CD4-positive, alpha-beta T cell (primary cell): ENCODE measurements around the gene DND1. TPM values are rescaled to one million over a fixed set of nuclear protein-coding genes. Genes with fewer than 3 reads are reported as not detected.
"Not testable (repeated sequence)": the region's sequence is repeated elsewhere in the genome, so short reads cannot be mapped to it uniquely, and the experiment has no call there.

Source experiments
- ATAC-seq: fragments of 200-7000 bp; cut with Tn5 transposase; one replicate; pipeline ENCODE4 v1.10.0; 2022; ENCODE audit warnings: mild to moderate bottlenecking; ENCODE audit not compliant: poor library complexity
- CTCF ChIA-PET: fragments of 350-600 bp; sonication (Branson Sonifier 250); formaldehyde crosslinking; loops from one replicate; lab custom pipeline; 2021; ENCODE audit warnings: antibody characterized with exemption, inconsistent platforms; lab: Charles Lee
- POLR2A ChIA-PET: fragments of 350-600 bp; sonication (Branson Sonifier 250); formaldehyde crosslinking; loops from one replicate; lab custom pipeline; 2021; ENCODE audit warnings: antibody characterized with exemption, inconsistent platforms; lab: Charles Lee
- DNase-seq, 14 experiments: peaks; one replicate each; pipeline ENCODE4 v3.0.0-alpha.2; 2013 to 2020; ENCODE audit warnings: mixed read lengths in 2 of 14
- H3K27ac ChIP-seq, 2 donors: one replicate each; pipeline versions ENCODE4 v1.5.1 to v1.7.0; 2013; ENCODE audit warnings: low read length in 2 of 2, low read depth in 1 of 2, mild to moderate bottlenecking in 1 of 2
- H3K27me3 ChIP-seq, 2 experiments: 1 replicate in 1 of 2; 2 replicates in 1 of 2; pipeline versions ENCODE4 v1.6.1 to v1.7.0; 2013; ENCODE audit warnings: low read length in 2 of 2, control low read depth in 1 of 2, mild to moderate bottlenecking in 1 of 2, moderate library complexity in 1 of 2; ENCODE audit not compliant: insufficient read depth in 2 of 2, control insufficient read depth in 1 of 2
- H3K36me3 ChIP-seq: one replicate; pipeline ENCODE4 v1.6.1; 2013; ENCODE audit warnings: low read length, control low read depth; ENCODE audit not compliant: insufficient read depth
- H3K4me1 ChIP-seq: one replicate; pipeline ENCODE4 v1.6.1; 2013; ENCODE audit warnings: low read length, control low read depth; ENCODE audit not compliant: insufficient read depth
- H3K4me3 ChIP-seq: one replicate; pipeline ENCODE4 v1.5.1; 2013; ENCODE audit warnings: mild to moderate bottlenecking, low read length, moderate library complexity
- H3K9me3 ChIP-seq, 2 experiments: 1 replicate in 1 of 2; 2 replicates in 1 of 2; pipeline versions ENCODE4 v1.6.1 to v1.7.0; 2013; ENCODE audit warnings: low read length in 2 of 2, mild to moderate bottlenecking in 2 of 2, control low read depth in 1 of 2, moderate library complexity in 1 of 2; ENCODE audit not compliant: control insufficient read depth in 1 of 2, insufficient read depth in 1 of 2
- H3K27ac Mint-ChIP-seq: one replicate; pipeline ENCODE4 v1.8.0; 2020; ENCODE audit warnings: mixed read lengths
- H3K27me3 Mint-ChIP-seq: one replicate; pipeline ENCODE4 v1.8.0; 2021; ENCODE audit warnings: mixed read lengths
- H3K36me3 Mint-ChIP-seq: one replicate; pipeline ENCODE4 v1.8.0; 2021; ENCODE audit warnings: low read depth, mixed read lengths
- H3K4me1 Mint-ChIP-seq: one replicate; pipeline ENCODE4 v1.8.0; 2021; ENCODE audit warnings: low read depth, mixed read lengths
- H3K4me3 Mint-ChIP-seq: one replicate; pipeline ENCODE4 v1.8.0; 2020; ENCODE audit warnings: mild to moderate bottlenecking, mixed read lengths
- H3K9me3 Mint-ChIP-seq: one replicate; pipeline ENCODE4 v1.8.0; 2020; ENCODE audit warnings: mixed read lengths
- CTCF ChIP-seq: fragments of 200-600 bp; IDR thresholded peaks from one replicate; pipeline ENCODE4 v1.8.0; 2022; ENCODE audit warnings: antibody characterized with exemption, mild to moderate bottlenecking
- intact Hi-C, 2 experiments: fragments of 100-400 bp; cut with DNase I in 1 of 2; cut with micrococcal nuclease in 1 of 2; formaldehyde crosslinking; loops; one replicate each; pipeline versions ENCODE4 v1.15.1 to v1.9.0; 2023 to 2025; cut with DNase I, micrococcal nuclease
- total RNA-seq, 174 experiments: library from RNA in 2 of 174; stranded (reverse) in 2 of 174; gene quantifications; one replicate each; pipeline ENCODE4 v1.2.3 and lab custom pipeline; 2021 to 2026

DND1 gene
- total RNA-seq, 2 experiments from 2014 or later = 1.9 to 2.1 TPM

- H3K9me3 ChIP-seq = no peaks in the 10 kb centered on the region
- DNase-seq (no peak), ATAC-seq (no peak)
- POLR2A ChIA-PET = interaction anchor here (0.7 to 1.9 kb wide), 3 partner anchors 26 to 144 kb away, joined by 3 to 6 read pairs (median 4); partner anchors contain the start of genes IK, NDUFA2 and ZMAT2
- H3K27me3 Mint-ChIP-seq = no peaks in the 10 kb centered on the region
- peaks cover 79% of the 10 kb centered on the region for H3K36me3 ChIP-seq
- H3K27me3 ChIP-seq = no peaks in the 10 kb centered on the region
- no peaks in the 10 kb centered on the region for H3K9me3 Mint-ChIP-seq
- peaks cover 83% of the 10 kb centered on the region for H3K36me3 Mint-ChIP-seq
- CTCF ChIA-PET = interaction anchor here (1.4 kb wide), 1 partner anchor 15 kb away, joined by 4 read pairs; no protein-coding TSS in a partner anchor
- no peak overlapping the region for H3K4me3 ChIP-seq
- H3K4me1 ChIP-seq = no peaks in the 10 kb centered on the region
- no peak overlapping the region for H3K27ac ChIP-seq
- H3K4me1 Mint-ChIP-seq = no peaks in the 10 kb centered on the region
- H3K4me3 Mint-ChIP-seq = no peak overlapping the region
- peak overlapping the region; percentile 31 for H3K27ac Mint-ChIP-seq
- no peak for TF ChIP-seq CTCF
- intact Hi-C loops = no loop called here
These were observed 835 bp upstream of the DND1 start for GRCh38 chr5:140674211-140674610.

- no peak for ATAC-seq
- Mint-ChIP-seq H3K4me1 (peaks cover 6% of the 10 kb centered on the region), H3K9me3 (no peaks in the 10 kb centered on the region), H3K27ac (no peak overlapping the region), H3K27me3 (no peaks in the 10 kb centered on the region), H3K36me3 (peaks cover 83% of the 10 kb centered on the region), H3K4me3 (no peak overlapping the region)
- TF ChIP-seq CTCF = no peak
- Histone ChIP-seq H3K4me3 (no peak overlapping the region), H3K4me1 (no peaks in the 10 kb centered on the region), H3K27ac (no peak overlapping the region), H3K36me3 (peaks cover 82% of the 10 kb centered on the region), H3K9me3 (no peaks in the 10 kb centered on the region), H3K27me3 (no peaks in the 10 kb centered on the region)
- peak in 4 of 14 experiments; percentile 13 to 46 (median 22) for DNase-seq
- ChIA-PET POLR2A (interaction anchor here (1.4 to 1.8 kb wide), 2 partner anchors 10 to 25 kb away, joined by 3 to 6 read pairs; partner anchors contain the start of genes IK and NDUFA2), CTCF (no interaction called here)
- intact Hi-C loops = no loop called here
These were observed 755 bp downstream of the DND1 start for GRCh38 chr5:140672455-140673186.

DNA sequence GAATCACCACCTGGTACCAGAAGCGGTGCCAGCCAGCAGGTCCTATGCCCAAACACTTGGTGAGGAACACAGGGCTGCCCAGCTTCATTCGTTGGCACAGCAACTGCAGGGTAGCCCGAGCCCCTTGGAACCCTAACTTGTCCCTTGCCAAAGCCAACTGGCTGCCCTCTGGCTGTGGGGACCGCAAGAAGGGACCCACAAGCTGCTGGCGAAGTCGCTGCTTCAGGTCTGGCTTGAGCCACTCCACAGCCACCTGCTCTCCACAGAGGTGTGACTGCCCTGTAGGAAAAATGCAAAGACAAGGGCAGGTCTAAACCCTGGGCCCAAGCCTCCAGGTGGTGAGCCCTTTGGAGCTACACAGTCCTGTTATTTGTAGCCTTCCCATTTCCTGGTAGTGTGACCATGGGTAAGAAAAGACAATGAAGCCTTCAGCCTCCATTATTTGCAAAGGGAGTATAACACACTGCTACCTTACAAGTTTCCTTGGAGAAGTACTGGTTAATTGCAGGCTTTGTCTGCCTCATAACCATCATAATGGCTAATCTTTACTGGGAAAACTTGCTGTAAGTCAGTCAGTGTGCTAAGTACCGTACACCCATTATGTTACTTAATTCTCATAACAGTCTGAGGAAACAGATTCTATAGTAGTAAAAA is 1.8 kb downstream of the DND1 start:
- peaks cover 83% of the 10 kb centered on the region for H3K36me3 Mint-ChIP-seq
- intact Hi-C loops = no loop called here
- H3K9me3 Mint-ChIP-seq = no peaks in the 10 kb centered on the region
- Histone ChIP-seq H3K27me3 (no peaks in the 10 kb centered on the region), H3K27ac (no peak overlapping the region), H3K9me3 (no peaks in the 10 kb centered on the region), H3K4me1 (peaks cover 5% of the 10 kb centered on the region), H3K36me3 (peaks cover 81% of the 10 kb centered on the region), H3K4me3 (no peak overlapping the region)
- peaks cover 16% of the 10 kb centered on the region for H3K4me1 Mint-ChIP-seq
- DNase-seq (no peak), ATAC-seq (no peak)
- H3K27ac Mint-ChIP-seq = no peak overlapping the region
- TF ChIP-seq CTCF = no peak
- no peaks in the 10 kb centered on the region for H3K27me3 Mint-ChIP-seq
- POLR2A ChIA-PET = interaction anchor here (0.6 to 1.2 kb wide), 2 partner anchors 24 to 29 kb away, joined by 3 to 4 read pairs; partner anchors contain the start of genes IK, NDUFA2 and ZMAT2
- H3K4me3 Mint-ChIP-seq = no peak overlapping the region
- CTCF ChIA-PET = no interaction called here

DNA sequence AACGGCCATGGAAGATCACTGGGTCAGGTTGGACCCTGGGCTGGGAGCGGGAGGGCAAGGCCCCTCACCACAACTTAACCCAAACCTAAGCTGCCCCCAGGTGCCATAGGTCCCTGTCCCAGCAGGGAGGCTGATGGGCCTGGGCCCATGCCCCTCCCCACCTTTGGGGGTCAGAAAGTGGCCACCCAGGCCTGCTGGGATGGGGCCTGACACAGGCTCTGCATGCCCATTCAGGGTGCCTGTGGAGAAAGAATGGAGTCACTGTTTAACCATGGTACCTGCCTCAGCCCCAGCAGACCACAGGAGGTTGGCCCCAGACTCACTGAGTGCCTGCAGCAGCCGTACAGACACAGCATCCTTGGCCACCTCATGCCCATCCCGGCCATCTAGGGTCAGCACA is 2.3 kb downstream of the DND1 start:
- H3K27me3 Mint-ChIP-seq, DNase-seq, H3K9me3 Mint-ChIP-seq, H3K4me3 ChIP-seq, CTCF ChIA-PET, H3K27ac ChIP-seq, H3K4me3 Mint-ChIP-seq, H3K9me3 ChIP-seq, H3K27ac Mint-ChIP-seq, ATAC-seq, H3K4me1 ChIP-seq, H3K27me3 ChIP-seq, intact Hi-C loops: not testable (repeated sequence)
- peaks cover 83% of the 10 kb centered on the region for H3K36me3 Mint-ChIP-seq
- POLR2A ChIA-PET = interaction anchor here (0.6 to 1.2 kb wide), 2 partner anchors 23 to 29 kb away, joined by 3 to 4 read pairs; partner anchors contain the start of genes IK, NDUFA2 and ZMAT2
- peaks cover 21% of the 10 kb centered on the region for H3K4me1 Mint-ChIP-seq
- H3K36me3 ChIP-seq = peaks cover 76% of the 10 kb centered on the region
